Measurements from ENCODE around the gene B4GALNT1. TPM values are rescaled to one million over a fixed set of nuclear protein-coding genes. Genes with fewer than 3 reads are reported as not detected.

Gene B4GALNT1
- total RNA-seq, 1 experiment from 2014 or later, result 31.3 TPM

- DNase-seq (ENCODE audit: low read depth, low spot score) (no peak), ATAC-seq (no peak)
- Histone ChIP-seq H3K4me2 (ENCODE audit: low read length) (no peak overlapping the region), H3K4me1 (ENCODE audit: control insufficient read depth in 1 of 2, insufficient read depth in 2 of 2, low read length in 2 of 2) (peaks cover 2 to 6% of the 10 kb centered on the region in 2 experiments; a peak in 2 of 4 replicates), H3K9me3 (ENCODE audit: control insufficient read depth in 1 of 2, insufficient read depth in 1 of 2, low read depth in 1 of 2, low read length in 2 of 2) (no peaks in the 10 kb centered on the region), H4K20me1 (ENCODE audit: insufficient read depth) (no peaks in the 10 kb centered on the region), H3K79me2 (ENCODE audit: insufficient read depth, low read length) (no peaks in the 10 kb centered on the region), H3K4me3 (replicated peaks in 1 of 2; ENCODE audit: low read depth in 1 of 2, low read length in 2 of 2) (no peak overlapping the region), H3K9me2 (ENCODE audit: insufficient read depth) (no peaks in the 10 kb centered on the region), H3K27me3 (ENCODE audit: insufficient read depth, low read length) (no peaks in the 10 kb centered on the region), H2AFZ (ENCODE audit: low read depth, low read length, poor library complexity, severe bottlenecking) (no peak overlapping the region), H3K36me3 (ENCODE audit: control insufficient read depth in 1 of 2, insufficient read depth in 2 of 2, low read length in 2 of 2) (peaks cover 11 to 12% of the 10 kb centered on the region in 2 experiments; a peak in 3 of 4 replicates), H3K27ac (ENCODE audit: low read depth, low read length) (no peak overlapping the region), H3K9ac (ENCODE audit: low read length) (no peak overlapping the region)
- ChIA-PET RAD21 (ENCODE audit: low non-redundant PET in 1 of 2, low total read pairs in 2 of 2, uncharacterized antibody in 2 of 2, unreplicated experiment in 2 of 2) (no interaction called here), CTCF (interaction anchor here (1.7 kb wide), 1 partner anchor 20 kb away, joined by 5 read pairs; no protein-coding TSS in a partner anchor), POLR2A (no interaction called here)
- TF ChIP-seq, protein P1, sequence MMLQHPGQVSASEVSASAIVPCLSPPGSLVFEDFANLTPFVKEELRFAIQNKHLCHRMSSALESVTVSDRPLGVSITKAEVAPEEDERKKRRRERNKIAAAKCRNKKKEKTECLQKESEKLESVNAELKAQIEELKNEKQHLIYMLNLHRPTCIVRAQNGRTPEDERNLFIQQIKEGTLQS (IDR thresholded peaks at IDR 0.05), result no peak
- TF ChIP-seq CEBPB (IDR thresholded peaks at IDR 0.05; ENCODE audit: low read depth) (no peak), CTCF (IDR thresholded peaks at IDR 0.05 in 2 of 3, conservative IDR thresholded peaks at IDR 0.05 in 1 of 3; ENCODE audit: borderline replicate concordance in 1 of 3, insufficient read depth in 1 of 3, low read depth in 2 of 3, low read length in 2 of 3) (no peak), RAD21 (IDR thresholded peaks at IDR 0.05; ENCODE audit: low read depth) (no peak), ELF1 (IDR thresholded peaks at IDR 0.05; ENCODE audit: borderline replicate concordance, low read depth) (no peak), EZH2phosphoT487 (IDR thresholded peaks at IDR 0.05; ENCODE audit: borderline replicate concordance) (no peak), SP1 (IDR thresholded peaks at IDR 0.05; ENCODE audit: low read depth) (no peak), FOSL1 (IDR thresholded peaks at IDR 0.05; ENCODE audit: low read depth) (no peak), SIN3A (IDR thresholded peaks at IDR 0.05; ENCODE audit: low read depth) (no peak), YY1 (IDR thresholded peaks at IDR 0.05; ENCODE audit: extremely low read depth, insufficient replicate concordance, low read depth, low read length) (no peak)
- TF ChIP-seq, protein P2, sequence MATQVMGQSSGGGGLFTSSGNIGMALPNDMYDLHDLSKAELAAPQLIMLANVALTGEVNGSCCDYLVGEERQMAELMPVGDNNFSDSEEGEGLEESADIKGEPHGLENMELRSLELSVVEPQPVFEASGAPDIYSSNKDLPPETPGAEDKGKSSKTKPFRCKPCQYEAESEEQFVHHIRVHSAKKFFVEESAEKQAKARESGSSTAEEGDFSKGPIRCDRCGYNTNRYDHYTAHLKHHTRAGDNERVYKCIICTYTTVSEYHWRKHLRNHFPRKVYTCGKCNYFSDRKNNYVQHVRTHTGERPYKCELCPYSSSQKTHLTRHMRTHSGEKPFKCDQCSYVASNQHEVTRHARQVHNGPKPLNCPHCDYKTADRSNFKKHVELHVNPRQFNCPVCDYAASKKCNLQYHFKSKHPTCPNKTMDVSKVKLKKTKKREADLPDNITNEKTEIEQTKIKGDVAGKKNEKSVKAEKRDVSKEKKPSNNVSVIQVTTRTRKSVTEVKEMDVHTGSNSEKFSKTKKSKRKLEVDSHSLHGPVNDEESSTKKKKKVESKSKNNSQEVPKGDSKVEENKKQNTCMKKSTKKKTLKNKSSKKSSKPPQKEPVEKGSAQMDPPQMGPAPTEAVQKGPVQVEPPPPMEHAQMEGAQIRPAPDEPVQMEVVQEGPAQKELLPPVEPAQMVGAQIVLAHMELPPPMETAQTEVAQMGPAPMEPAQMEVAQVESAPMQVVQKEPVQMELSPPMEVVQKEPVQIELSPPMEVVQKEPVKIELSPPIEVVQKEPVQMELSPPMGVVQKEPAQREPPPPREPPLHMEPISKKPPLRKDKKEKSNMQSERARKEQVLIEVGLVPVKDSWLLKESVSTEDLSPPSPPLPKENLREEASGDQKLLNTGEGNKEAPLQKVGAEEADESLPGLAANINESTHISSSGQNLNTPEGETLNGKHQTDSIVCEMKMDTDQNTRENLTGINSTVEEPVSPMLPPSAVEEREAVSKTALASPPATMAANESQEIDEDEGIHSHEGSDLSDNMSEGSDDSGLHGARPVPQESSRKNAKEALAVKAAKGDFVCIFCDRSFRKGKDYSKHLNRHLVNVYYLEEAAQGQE (IDR thresholded peaks at IDR 0.05; ENCODE audit: low read depth), result no peak
- TF ChIP-seq, protein P3, sequence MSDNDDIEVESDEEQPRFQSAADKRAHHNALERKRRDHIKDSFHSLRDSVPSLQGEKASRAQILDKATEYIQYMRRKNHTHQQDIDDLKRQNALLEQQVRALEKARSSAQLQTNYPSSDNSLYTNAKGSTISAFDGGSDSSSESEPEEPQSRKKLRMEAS (IDR thresholded peaks at IDR 0.05), result no peak
- no TSS peak for BruUV-seq (replicated peaks)
- intact Hi-C loops (cut with micrococcal nuclease), result no loop called here
Observed at GRCh38 chr12:57603815-57604453, 29.1 kb downstream of the B4GALNT1 start.

All from HCT116 (cell line).